Loucy (cell line): Measurements from ENCODE around the gene MRPS9.

Experiments
- H2AFZ ChIP-seq: fragments of 200-600 bp; sonication (generic); 2 replicates; pipeline ENCODE4 v1.6.0; 2016; ENCODE audit warnings: antibody characterized with exemption, mild to moderate bottlenecking, low read length, moderate library complexity
- H3F3A ChIP-seq: fragments of 200-600 bp; 2 replicates; pipeline ENCODE4 v1.6.0; 2016; ENCODE audit warnings: antibody characterized with exemption, low read depth, mild to moderate bottlenecking
- H3K27me3 ChIP-seq: fragments of 200-600 bp; sonication (generic); 2 replicates; pipeline ENCODE4 v1.6.1; 2014; ENCODE audit warnings: low read length, mild to moderate bottlenecking; ENCODE audit not compliant: insufficient read depth, poor library complexity, severe bottlenecking
- H3K36me3 ChIP-seq: fragments of 200-600 bp; sonication (generic); 2 replicates; pipeline ENCODE4 v1.6.1; 2016; ENCODE audit warnings: low read length; ENCODE audit not compliant: insufficient read depth
- H3K4me1 ChIP-seq: fragments of 200-600 bp; sonication (generic); 2 replicates; pipeline ENCODE4 v1.5.1; 2014; ENCODE audit warnings: low read length, mild to moderate bottlenecking; ENCODE audit not compliant: insufficient read depth, poor library complexity, severe bottlenecking
- H3K4me2 ChIP-seq: fragments of 200-600 bp; sonication (generic); 2 replicates; pipeline ENCODE4 v1.6.0; 2014; ENCODE audit warnings: antibody characterized with exemption, low read length, low read depth, mild to moderate bottlenecking; ENCODE audit not compliant: poor library complexity, severe bottlenecking
- H3K4me3 ChIP-seq: fragments of 200-600 bp; sonication (generic); 2 replicates; pipeline ENCODE4 v1.5.1; 2014; ENCODE audit warnings: low read length, mild to moderate bottlenecking, mixed read lengths; ENCODE audit not compliant: poor library complexity, severe bottlenecking
- H3K79me2 ChIP-seq: fragments of 200-600 bp; sonication (generic); 2 replicates; pipeline ENCODE4 v1.6.1; 2014; ENCODE audit warnings: low read length; ENCODE audit not compliant: insufficient read depth
- H3K9ac ChIP-seq: fragments of 200-600 bp; sonication (generic); 2 replicates; pipeline ENCODE4 v1.6.0; 2014; ENCODE audit warnings: mild to moderate bottlenecking, low read depth, low read length, moderate library complexity; ENCODE audit not compliant: poor library complexity, severe bottlenecking
- H3K9me2 ChIP-seq: fragments of 200-600 bp; sonication (generic); replicated peaks from 2 replicates; pipeline ENCODE4 v1.6.1; 2016; ENCODE audit warnings: low read depth, low read length, mixed read lengths
- H3K9me3 ChIP-seq: fragments of 200-600 bp; sonication (generic); 2 replicates; pipeline ENCODE4 v1.6.1; 2014; ENCODE audit warnings: mild to moderate bottlenecking, antibody characterized with exemption, low read length, low read depth; ENCODE audit not compliant: insufficient read depth
- H4K20me1 ChIP-seq: fragments of 200-600 bp; sonication (generic); 2 replicates; pipeline ENCODE4 v1.6.0; 2014; ENCODE audit warnings: antibody characterized with exemption, low read length, mild to moderate bottlenecking; ENCODE audit not compliant: insufficient read depth, poor library complexity, severe bottlenecking
- EZH2phosphoT487 ChIP-seq: fragments of 200-600 bp; IDR thresholded peaks from 2 replicates; pipeline ENCODE4 v1.6.1; 2018; ENCODE audit warnings: antibody characterized with exemption, mild to moderate bottlenecking, moderate library complexity, borderline replicate concordance
- TF ChIP-seq, protein P1 (sequence below): fragments of 200-600 bp; sonication (generic); conservative IDR thresholded peaks from 2 replicates; pipeline ENCODE4 v1.5.1; 2014; ENCODE audit warnings: mild to moderate bottlenecking, antibody characterized with exemption, low read length

MRPS9 gene

GRCh38 chr2:105032476-105032875, 5.4 kb upstream of the MRPS9 start:
- H3K9me3 ChIP-seq, result no peaks in the 10 kb centered on the region
- H3K27me3 ChIP-seq, result no peaks in the 10 kb centered on the region
- H2AFZ ChIP-seq, result no peak overlapping the region
- no peak overlapping the region for H3K4me3 ChIP-seq
- no peak overlapping the region for H3K4me2 ChIP-seq
- no peaks in the 10 kb centered on the region for H3K79me2 ChIP-seq
- no peaks in the 10 kb centered on the region for H3K9me2 ChIP-seq
- TF ChIP-seq, protein P1, sequence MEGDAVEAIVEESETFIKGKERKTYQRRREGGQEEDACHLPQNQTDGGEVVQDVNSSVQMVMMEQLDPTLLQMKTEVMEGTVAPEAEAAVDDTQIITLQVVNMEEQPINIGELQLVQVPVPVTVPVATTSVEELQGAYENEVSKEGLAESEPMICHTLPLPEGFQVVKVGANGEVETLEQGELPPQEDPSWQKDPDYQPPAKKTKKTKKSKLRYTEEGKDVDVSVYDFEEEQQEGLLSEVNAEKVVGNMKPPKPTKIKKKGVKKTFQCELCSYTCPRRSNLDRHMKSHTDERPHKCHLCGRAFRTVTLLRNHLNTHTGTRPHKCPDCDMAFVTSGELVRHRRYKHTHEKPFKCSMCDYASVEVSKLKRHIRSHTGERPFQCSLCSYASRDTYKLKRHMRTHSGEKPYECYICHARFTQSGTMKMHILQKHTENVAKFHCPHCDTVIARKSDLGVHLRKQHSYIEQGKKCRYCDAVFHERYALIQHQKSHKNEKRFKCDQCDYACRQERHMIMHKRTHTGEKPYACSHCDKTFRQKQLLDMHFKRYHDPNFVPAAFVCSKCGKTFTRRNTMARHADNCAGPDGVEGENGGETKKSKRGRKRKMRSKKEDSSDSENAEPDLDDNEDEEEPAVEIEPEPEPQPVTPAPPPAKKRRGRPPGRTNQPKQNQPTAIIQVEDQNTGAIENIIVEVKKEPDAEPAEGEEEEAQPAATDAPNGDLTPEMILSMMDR, result no peak
- no peak for TF ChIP-seq EZH2phosphoT487
- peaks cover 3% of the 10 kb centered on the region for H3K4me1 ChIP-seq
- H3K9ac ChIP-seq, result no peak overlapping the region
- no peaks in the 10 kb centered on the region for H3K36me3 ChIP-seq
- H4K20me1 ChIP-seq, result no peaks in the 10 kb centered on the region
- no peaks in the 10 kb centered on the region for H3F3A ChIP-seq

DNA sequence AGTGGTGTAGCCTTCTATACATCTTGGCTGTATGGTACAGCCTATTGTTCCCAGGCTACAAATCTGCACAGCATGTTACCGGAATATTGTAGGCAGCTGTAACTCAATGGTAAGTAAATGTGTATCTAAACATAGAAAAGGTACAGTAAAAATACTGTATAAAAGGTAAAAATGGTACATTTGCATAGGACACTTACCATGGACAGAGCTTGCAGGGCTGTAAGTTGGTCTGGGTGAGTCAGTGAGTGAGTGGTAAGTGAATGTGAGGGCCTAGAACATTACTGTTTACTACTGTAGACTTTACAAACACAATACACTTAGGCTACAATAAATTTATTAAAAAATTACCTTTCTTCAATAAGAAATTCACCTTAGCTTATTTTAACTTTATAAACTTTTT, 3.7 kb upstream of the MRPS9 start:
- Histone ChIP-seq H3K27me3 (no peaks in the 10 kb centered on the region), H2AFZ (no peak overlapping the region), H4K20me1 (peaks cover 4% of the 10 kb centered on the region), H3K79me2 (peaks cover 13% of the 10 kb centered on the region), H3F3A (no peaks in the 10 kb centered on the region), H3K4me2 (no peak overlapping the region), H3K36me3 (no peaks in the 10 kb centered on the region), H3K9ac (no peak overlapping the region), H3K4me3 (no peak overlapping the region), H3K9me2 (no peaks in the 10 kb centered on the region), H3K4me1 (peaks cover 14% of the 10 kb centered on the region), H3K9me3 (no peaks in the 10 kb centered on the region)
- TF ChIP-seq, protein P1, result no peak
- TF ChIP-seq EZH2phosphoT487, result no peak

DNA sequence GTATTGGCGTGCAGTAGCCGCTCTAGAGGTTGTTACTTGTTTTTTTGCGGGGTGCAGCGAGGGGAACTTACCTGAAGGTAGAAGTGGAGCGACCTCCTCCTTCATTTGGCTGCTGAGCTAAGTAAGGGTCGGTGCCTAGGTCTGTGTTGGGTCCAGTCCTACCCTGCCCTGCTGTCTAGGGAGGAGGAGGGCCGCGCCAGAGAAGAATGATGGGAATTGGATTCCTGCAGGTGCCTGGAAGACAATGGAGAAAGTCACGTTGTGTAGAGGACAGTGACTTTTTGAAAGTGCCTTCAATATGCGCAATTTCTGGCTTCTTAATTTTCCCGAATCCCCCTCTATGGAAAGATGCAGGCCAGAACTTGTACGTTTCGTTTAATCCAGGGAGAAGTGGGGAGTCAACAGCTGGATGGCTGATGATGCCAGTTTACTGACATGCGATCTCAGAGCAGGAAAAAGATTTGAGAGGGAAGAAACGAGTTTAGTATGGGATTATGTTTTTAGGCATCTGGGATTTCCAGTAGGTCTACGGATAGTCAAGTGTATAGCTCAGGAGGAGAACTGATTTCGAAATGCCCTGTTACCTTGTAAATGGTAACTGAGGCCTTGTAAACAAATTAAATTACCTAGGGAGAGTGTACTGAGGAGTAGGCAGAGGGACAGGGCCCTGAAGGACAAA, 653 bp downstream of the MRPS9 start:
- no peaks in the 10 kb centered on the region for H3K9me3 ChIP-seq
- no peaks in the 10 kb centered on the region for H3K9me2 ChIP-seq
- H3K27me3 ChIP-seq, result no peaks in the 10 kb centered on the region
- H3K4me3 ChIP-seq, result peak overlapping the region; percentile 95
- peak overlapping the region; percentile 91 for H3K9ac ChIP-seq
- peaks cover 54% of the 10 kb centered on the region for H3K79me2 ChIP-seq
- H3K4me2 ChIP-seq, result peak overlapping the region; percentile 97
- no peak for TF ChIP-seq EZH2phosphoT487
- TF ChIP-seq, protein P1, result no peak
- no peaks in the 10 kb centered on the region for H3F3A ChIP-seq
- H3K4me1 ChIP-seq, result peaks cover 43% of the 10 kb centered on the region
- H4K20me1 ChIP-seq, result peaks cover 4% of the 10 kb centered on the region
- H2AFZ ChIP-seq, result peak overlapping the region; percentile 99
- no peaks in the 10 kb centered on the region for H3K36me3 ChIP-seq
